HK-2 (cell line): ENCODE data around the gene PLA2G4D.

Source experiments
- DNase-seq: peaks from one replicate; pipeline ENCODE4 v3.0.0-alpha.2; 2018; ENCODE audit not compliant: unreplicated experiment

The PLA2G4D gene

GRCh38 chr15:42090370-42090769 is 4.0 kb downstream of the PLA2G4D start:
- DNase-seq: no peak

- DNase-seq: no peak
These were observed 4.4 kb downstream of the PLA2G4D start for GRCh38 chr15:42089942-42090341.

GRCh38 chr15:42088801-42089640 is 5.3 kb downstream of the PLA2G4D start:
- DNase-seq: no peak

- no peak for DNase-seq
These were observed 6.2 kb downstream of the PLA2G4D start for GRCh38 chr15:42087926-42088800.

- no peak for DNase-seq
These were observed 6.9 kb downstream of the PLA2G4D start for GRCh38 chr15:42087460-42087859.

DNA sequence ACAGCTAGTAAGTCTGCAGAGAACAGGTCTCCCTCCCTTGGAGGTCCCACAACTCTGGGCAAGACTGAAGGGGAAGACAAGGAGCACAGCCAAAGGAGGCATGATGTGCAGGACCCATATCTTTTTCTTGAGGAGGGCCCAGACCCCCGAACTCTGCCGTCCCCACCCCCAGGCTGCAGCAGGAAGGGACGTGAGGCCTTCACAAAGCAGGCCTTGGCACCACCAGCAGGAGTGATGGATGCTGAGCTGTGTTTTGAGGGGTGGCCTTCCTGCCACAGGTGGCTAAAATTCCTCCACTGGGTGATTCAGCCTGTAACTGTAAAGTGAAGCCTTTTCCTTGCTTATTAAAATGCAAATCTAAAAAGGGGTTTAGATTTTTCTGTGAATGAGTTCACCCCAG is 8.6 kb downstream of the PLA2G4D start:
- DNase-seq: no peak

DNA sequence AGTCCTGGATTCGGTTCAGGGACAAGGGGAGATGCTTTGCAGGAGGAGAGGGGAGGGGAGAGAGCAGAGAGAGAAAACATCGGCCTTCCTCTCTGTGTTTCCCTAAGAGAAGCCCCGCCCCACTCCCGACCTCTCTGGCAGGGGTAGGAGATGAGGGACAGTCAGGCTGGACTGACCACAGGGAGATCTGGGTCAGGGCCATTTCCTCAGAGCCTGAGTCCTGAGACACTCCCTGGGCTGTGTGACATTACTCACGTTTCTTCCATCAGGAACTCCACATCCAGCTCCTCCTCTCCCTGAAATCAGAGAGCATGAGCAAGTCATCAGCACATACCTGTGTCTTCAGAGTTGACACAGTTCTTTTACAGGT is 9.1 kb downstream of the PLA2G4D start:
- DNase-seq: no peak

DNA sequence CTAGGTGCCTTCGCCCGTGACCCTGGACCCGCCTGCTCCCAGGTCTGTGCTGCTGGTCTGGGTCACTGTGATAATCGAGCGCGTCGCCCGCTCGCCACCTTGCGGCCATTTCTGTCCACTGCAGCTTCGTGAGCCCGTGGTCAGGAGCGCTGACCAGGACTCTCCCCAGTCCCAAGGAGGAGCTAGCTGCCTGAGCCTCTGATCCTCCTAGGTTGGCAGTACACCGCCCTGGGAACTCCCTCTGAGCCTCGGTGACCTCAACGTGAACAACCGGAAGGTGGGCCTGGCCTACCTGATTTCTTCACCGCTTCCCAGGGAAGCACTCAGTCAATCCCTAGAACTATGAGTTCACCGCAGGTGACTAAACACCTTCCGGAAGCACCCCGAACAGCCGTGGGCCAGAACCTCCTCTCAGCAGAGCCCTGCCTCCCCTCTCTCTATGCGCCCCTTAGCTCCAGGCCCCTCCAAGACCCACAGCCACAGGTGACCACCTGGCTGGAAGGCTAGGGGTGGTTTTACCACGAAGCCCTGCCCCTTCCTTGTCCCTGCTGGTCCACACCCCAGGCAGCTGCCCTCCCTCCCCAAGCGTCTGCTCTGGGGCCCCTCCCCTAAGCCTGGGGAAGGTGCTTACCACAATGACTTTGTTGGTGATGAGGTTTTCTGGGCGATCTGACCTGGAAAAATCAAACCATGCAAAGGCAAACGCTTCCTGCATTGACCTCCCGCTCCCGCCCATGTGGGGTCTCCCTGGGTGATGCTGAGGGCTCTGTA is 9.7 kb downstream of the PLA2G4D start:
- DNase-seq: peak; percentile 78

- DNase-seq: no peak
These were observed 10.4 kb downstream of the PLA2G4D start for GRCh38 chr15:42083916-42084315.

DNA sequence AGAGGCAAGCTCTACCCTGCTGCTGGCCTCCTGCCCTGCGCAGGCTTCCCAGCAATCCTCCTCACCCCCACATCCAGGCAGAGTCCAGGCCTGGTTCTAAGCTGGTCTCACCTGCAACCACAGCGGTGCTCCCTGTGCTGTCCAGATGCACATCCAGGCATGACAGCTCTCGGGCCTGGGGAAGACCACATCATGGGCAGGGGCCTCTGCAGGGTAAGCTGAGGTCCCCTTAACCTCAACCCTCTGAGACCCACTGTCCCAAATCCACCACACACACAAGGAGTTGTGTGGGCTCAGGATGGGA is 10.8 kb downstream of the PLA2G4D start:
- no peak for DNase-seq

GRCh38 chr15:42082823-42083604 is 11.3 kb downstream of the PLA2G4D start:
- DNase-seq: no peak

DNA sequence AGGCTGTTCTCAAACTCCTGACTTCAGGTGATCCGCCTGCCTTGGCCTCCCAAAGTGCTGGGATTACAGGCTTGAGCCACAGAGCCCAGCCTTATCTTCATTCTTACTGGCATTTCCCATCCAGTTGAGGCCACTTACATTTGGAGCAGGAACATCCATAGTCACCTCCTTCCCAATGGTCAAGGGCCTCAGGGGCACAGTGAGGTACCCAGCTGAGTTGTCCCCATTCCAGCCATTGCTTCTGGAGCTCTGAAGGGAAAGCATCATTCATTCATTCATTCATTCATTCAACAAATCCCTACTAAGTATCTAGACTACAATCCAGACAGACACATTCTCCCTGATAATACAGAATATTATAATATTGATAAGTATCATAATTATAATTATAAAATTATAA is 12.2 kb downstream of the PLA2G4D start:
- no peak for DNase-seq

GRCh38 chr15:42080919-42081830 is 13.2 kb downstream of the PLA2G4D start:
- no peak for DNase-seq

GRCh38 chr15:42080186-42080918 is 14.0 kb downstream of the PLA2G4D start:
- DNase-seq: no peak

DNA sequence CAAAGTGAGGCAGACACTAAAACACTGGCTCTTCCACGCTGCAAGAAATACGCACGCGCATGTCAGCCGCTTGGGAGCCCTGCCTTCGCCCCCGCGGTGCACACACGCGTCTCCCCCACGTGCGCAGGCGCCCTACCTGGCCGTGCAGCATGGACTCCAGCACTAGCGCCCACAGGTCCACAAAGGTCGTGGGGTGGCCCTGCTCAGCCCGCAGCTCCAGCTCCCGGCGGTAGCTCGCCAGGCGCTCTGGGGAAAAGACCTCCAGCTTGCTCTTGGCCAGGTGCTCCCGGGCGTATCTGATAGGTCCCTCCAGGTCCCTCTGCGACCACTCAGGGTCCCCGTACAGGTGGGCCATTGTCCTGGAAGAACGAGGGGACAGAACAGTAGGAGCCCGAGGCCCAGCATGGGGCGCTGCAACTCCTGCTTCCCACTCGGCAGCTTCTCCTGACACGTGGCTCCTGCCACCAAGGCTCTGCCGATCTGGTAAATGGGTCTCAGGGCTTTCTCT is 14.9 kb downstream of the PLA2G4D start:
- no peak for DNase-seq

DNA sequence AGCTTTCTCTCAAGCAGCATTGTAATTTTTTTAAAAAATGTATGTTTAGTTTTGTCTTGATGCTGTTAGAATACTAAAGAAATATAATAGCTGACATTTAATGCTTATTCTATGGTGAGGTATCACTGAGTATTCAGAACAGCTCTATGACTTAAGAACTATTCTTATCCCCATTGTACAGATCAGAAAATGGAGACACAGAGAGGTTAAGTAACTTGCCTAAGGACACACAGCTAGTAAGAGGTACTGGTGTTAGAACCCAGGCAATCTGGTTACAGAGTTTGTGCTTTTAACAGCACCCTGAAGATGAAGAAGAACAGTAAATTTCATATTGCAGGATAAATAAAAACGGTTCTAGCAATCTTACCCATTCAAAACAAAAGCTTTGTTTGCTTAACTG is 15.5 kb downstream of the PLA2G4D start:
- DNase-seq: no peak

GRCh38 chr15:42077689-42078088 is 16.7 kb downstream of the PLA2G4D start:
- no peak for DNase-seq

DNA sequence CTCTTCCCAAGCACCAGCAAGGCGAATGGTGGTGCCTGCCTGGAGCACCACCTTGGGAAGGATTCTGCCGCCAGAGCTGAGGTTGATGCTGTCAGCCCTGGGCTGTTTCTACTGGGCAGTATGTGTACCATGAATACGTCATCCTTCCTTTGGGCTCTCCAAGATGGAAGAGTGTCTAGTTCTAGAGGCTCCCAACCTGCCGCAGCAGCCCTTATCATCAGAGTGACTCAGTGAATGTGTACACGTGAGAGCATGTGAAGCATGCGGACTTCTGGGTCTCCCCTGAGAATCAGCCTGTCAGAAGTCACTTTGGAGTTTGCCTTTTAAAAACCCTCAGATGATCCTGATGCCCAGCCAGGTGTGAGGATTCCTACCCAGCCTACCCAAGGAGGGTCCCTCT is 20.9 kb downstream of the PLA2G4D start:
- no peak for DNase-seq

GRCh38 chr15:42072141-42072685 is 22.1 kb downstream of the PLA2G4D start:
- DNase-seq: no peak
